Astrocyte (in vitro differentiated cells and primary cell): ENCODE measurements around the gene SPATA9. TPM values are rescaled to one million over a fixed set of nuclear protein-coding genes. Genes with fewer than 3 reads are reported as not detected.

Source experiments
- DNase-seq: peaks from one replicate; pipeline ENCODE4 v3.0.0-alpha.2; 2010; ENCODE audit warnings: low read depth
- FAIRE-seq: peaks from 2 replicates; lab custom pipeline; 2011; peaks lifted over from hg19 to GRCh38; lab: Jason Lieb, UNC
- H2AFZ ChIP-seq: 2 replicates; pipeline ENCODE4 v1.6.0; 2012; ENCODE audit warnings: low read depth, low read length, inconsistent platforms
- H3K27ac ChIP-seq: 2 replicates; pipeline ENCODE4 v1.5.1; 2011; ENCODE audit warnings: low read depth, low read length, inconsistent platforms
- H3K27me3 ChIP-seq: 2 replicates; pipeline ENCODE4 v1.6.0; 2011; ENCODE audit warnings: low read length, inconsistent platforms; ENCODE audit not compliant: insufficient read depth
- H3K36me3 ChIP-seq: 2 replicates; pipeline ENCODE4 v1.5.1; 2011; ENCODE audit warnings: low read length, inconsistent platforms; ENCODE audit not compliant: insufficient read depth
- H3K4me1 ChIP-seq: 2 replicates; pipeline ENCODE4 v1.5.1; 2011; ENCODE audit warnings: low read length, inconsistent platforms; ENCODE audit not compliant: insufficient read depth
- H3K4me2 ChIP-seq: 2 replicates; pipeline ENCODE4 v1.6.0; 2012; ENCODE audit warnings: low read length, inconsistent platforms
- H3K4me3 ChIP-seq: 2 replicates; pipeline ENCODE4 v1.5.1; 2011; ENCODE audit warnings: low read depth, mild to moderate bottlenecking, low read length, inconsistent platforms; ENCODE audit not compliant: insufficient read depth
- H3K79me2 ChIP-seq: 2 replicates; pipeline ENCODE4 v1.6.0; 2012; ENCODE audit warnings: mild to moderate bottlenecking, low read length, inconsistent platforms; ENCODE audit not compliant: insufficient read depth
- H3K9ac ChIP-seq: 2 replicates; pipeline ENCODE4 v1.6.0; 2012; ENCODE audit warnings: mild to moderate bottlenecking, low read length, inconsistent platforms
- H3K9me3 ChIP-seq: 2 replicates; pipeline ENCODE4 v1.5.1; 2012; ENCODE audit warnings: low read depth, mild to moderate bottlenecking, low read length, inconsistent platforms; ENCODE audit not compliant: insufficient read depth
- H4K20me1 ChIP-seq: 2 replicates; pipeline ENCODE4 v1.6.0; 2012; ENCODE audit warnings: low read length, inconsistent platforms; ENCODE audit not compliant: insufficient read depth
- H3K27ac Mint-ChIP-seq: one replicate; pipeline ENCODE4 v1.8.0; 2021; ENCODE audit warnings: mild to moderate bottlenecking, mixed read lengths; ENCODE audit not compliant: unreplicated experiment
- H3K27me3 Mint-ChIP-seq: one replicate; pipeline ENCODE4 v1.8.0; 2021; ENCODE audit warnings: low read depth, mixed read lengths; ENCODE audit not compliant: unreplicated experiment
- H3K36me3 Mint-ChIP-seq: one replicate; pipeline ENCODE4 v1.8.0; 2021; ENCODE audit warnings: low read depth, mixed read lengths; ENCODE audit not compliant: unreplicated experiment
- H3K4me1 Mint-ChIP-seq: one replicate; pipeline ENCODE4 v1.8.0; 2021; ENCODE audit warnings: low read depth, mixed read lengths; ENCODE audit not compliant: unreplicated experiment
- H3K4me3 Mint-ChIP-seq: one replicate; pipeline ENCODE4 v1.8.0; 2021; ENCODE audit warnings: mild to moderate bottlenecking, moderate library complexity, mixed read lengths; ENCODE audit not compliant: unreplicated experiment
- H3K9me3 Mint-ChIP-seq: one replicate; pipeline ENCODE4 v1.8.0; 2021; ENCODE audit warnings: mild to moderate bottlenecking, mixed read lengths; ENCODE audit not compliant: unreplicated experiment
- EZH2 ChIP-seq: IDR thresholded peaks from 2 replicates; pipeline ENCODE4 v1.6.1; 2012; ENCODE audit warnings: mild to moderate bottlenecking, low read length, inconsistent platforms; ENCODE audit not compliant: insufficient read depth
- total RNA-seq: library from RNA; stranded (reverse); gene quantifications from 2 replicates; pipeline ENCODE4 v1.2.1, GENCODE V29; 2021
- TF ChIP-seq, protein P1 (sequence below): IDR thresholded peaks from 2 replicates; pipeline ENCODE4 v1.5.1; 2011; ENCODE audit warnings: low read depth, mild to moderate bottlenecking, inconsistent platforms, low read length, moderate library complexity; ENCODE audit not compliant: insufficient read depth

The SPATA9 gene
- total RNA-seq, 1 donor from 2014 or later, result 0.98 TPM

DNA sequence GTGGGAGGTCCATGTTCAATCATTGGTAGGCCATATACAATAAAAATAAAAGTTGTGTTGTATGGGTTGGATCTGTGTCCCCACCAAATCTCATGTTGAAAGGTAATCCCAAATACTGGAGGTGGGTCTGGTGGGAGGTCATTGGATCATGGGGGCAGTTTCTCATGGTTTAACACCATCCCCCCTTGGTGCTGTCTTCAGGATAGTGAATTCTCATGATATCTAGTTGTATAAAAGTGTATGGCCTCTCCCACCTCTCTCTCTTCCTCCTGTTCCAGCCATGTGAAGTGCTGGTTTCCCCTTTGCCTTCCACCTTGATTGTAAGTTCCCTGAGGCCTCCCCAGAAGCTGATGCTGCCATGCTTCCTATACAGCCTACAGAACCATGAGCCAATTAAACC is 15.1 kb downstream of the SPATA9 start:
- no peak for FAIRE-seq
- Mint-ChIP-seq H3K4me3 (no peak overlapping the region), H3K27ac (no peak overlapping the region), H3K9me3 (no peaks in the 10 kb centered on the region), H3K4me1 (peaks cover 17% of the 10 kb centered on the region), H3K36me3 (no peaks in the 10 kb centered on the region), H3K27me3 (no peaks in the 10 kb centered on the region)
- Histone ChIP-seq H3K27me3 (no peaks in the 10 kb centered on the region), H3K9me3 (no peaks in the 10 kb centered on the region), H3K4me3 (no peak overlapping the region), H3K4me1 (peaks cover 30% of the 10 kb centered on the region), H3K27ac (no peak overlapping the region), H3K9ac (no peak overlapping the region), H2AFZ (no peak overlapping the region), H3K79me2 (no peaks in the 10 kb centered on the region), H3K4me2 (no peak overlapping the region), H4K20me1 (no peaks in the 10 kb centered on the region), H3K36me3 (no peaks in the 10 kb centered on the region)
- DNase-seq, result no peak
- no peak for TF ChIP-seq EZH2
- TF ChIP-seq, protein P1, sequence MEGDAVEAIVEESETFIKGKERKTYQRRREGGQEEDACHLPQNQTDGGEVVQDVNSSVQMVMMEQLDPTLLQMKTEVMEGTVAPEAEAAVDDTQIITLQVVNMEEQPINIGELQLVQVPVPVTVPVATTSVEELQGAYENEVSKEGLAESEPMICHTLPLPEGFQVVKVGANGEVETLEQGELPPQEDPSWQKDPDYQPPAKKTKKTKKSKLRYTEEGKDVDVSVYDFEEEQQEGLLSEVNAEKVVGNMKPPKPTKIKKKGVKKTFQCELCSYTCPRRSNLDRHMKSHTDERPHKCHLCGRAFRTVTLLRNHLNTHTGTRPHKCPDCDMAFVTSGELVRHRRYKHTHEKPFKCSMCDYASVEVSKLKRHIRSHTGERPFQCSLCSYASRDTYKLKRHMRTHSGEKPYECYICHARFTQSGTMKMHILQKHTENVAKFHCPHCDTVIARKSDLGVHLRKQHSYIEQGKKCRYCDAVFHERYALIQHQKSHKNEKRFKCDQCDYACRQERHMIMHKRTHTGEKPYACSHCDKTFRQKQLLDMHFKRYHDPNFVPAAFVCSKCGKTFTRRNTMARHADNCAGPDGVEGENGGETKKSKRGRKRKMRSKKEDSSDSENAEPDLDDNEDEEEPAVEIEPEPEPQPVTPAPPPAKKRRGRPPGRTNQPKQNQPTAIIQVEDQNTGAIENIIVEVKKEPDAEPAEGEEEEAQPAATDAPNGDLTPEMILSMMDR, result no peak

DNA sequence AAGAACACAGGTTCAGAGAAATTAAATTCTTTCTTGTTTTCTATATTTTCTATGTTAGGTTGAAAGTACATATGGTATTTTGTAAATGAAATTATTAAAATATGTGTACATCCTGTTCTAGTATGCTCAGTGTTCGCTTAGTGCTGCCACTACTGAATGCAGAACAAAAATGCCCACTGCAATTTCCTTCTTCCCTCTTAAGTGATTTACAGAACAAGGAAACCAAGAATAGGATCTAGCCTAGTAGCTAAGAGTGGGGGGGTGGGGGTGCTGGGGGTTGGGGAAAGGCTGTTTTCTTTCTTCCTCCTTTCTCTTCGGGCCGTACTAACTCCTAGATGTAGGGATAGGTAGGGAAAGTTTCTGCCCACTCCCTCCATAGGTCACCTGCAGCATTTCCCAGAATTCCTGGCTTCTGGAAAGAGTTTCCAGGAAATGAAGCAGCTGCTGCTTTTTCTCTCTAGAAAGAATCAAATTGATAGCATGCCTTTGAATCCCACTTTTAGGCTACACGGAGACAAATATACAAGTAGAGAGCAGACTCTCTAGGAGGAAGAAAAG is 15.7 kb downstream of the SPATA9 start:
- H4K20me1 ChIP-seq, result no peaks in the 10 kb centered on the region
- FAIRE-seq (no peak), DNase-seq (no peak)
- no peaks in the 10 kb centered on the region for H3K79me2 ChIP-seq
- H2AFZ ChIP-seq, result no peak overlapping the region
- no peak overlapping the region for H3K27ac ChIP-seq
- Mint-ChIP-seq H3K27ac (no peak overlapping the region), H3K36me3 (no peaks in the 10 kb centered on the region), H3K27me3 (no peaks in the 10 kb centered on the region), H3K4me1 (peaks cover 17% of the 10 kb centered on the region), H3K9me3 (no peaks in the 10 kb centered on the region), H3K4me3 (no peak overlapping the region)
- H3K4me1 ChIP-seq, result peaks cover 30% of the 10 kb centered on the region
- H3K27me3 ChIP-seq, result no peaks in the 10 kb centered on the region
- H3K36me3 ChIP-seq, result no peaks in the 10 kb centered on the region
- no peaks in the 10 kb centered on the region for H3K9me3 ChIP-seq
- H3K4me3 ChIP-seq, result no peak overlapping the region
- TF ChIP-seq, protein P1, result no peak
- TF ChIP-seq EZH2, result no peak
- H3K4me2 ChIP-seq, result no peak overlapping the region
- no peak overlapping the region for H3K9ac ChIP-seq

DNA sequence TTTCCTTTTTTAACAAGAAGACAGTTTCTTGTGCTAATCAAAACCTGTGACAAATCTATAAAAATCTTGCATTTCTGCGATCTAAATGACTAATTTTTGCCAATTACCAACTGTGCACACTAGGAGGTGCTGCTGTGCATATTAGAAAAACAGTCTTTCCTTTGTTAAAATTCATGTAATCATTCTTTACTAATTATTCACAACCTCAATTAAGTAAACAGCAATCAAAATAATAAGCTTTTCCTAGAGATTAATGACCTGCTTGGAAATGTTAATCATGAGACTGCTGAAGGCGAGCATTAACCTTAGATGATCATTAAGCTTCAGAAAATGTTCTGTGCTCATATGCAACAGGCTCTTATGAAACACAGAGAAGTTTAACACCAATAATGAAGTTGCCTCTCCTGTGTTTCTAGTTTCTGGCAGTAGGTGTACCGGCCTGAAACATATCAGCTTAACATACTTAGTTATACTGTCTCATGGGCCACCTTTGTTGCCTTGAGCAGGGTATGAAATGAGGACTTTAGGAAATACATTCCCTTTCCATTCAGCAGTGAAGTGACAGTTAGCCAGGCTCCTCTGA is 18.5 kb downstream of the SPATA9 start:
- peak; percentile 33 for DNase-seq
- peak; percentile 85 for FAIRE-seq
- Histone ChIP-seq H4K20me1 (no peaks in the 10 kb centered on the region), H3K36me3 (no peaks in the 10 kb centered on the region), H3K27me3 (no peaks in the 10 kb centered on the region), H3K4me2 (peak overlapping the region; percentile 8), H3K4me1 (peaks cover 15% of the 10 kb centered on the region), H2AFZ (peak overlapping the region; percentile 53), H3K27ac (no peak overlapping the region), H3K79me2 (no peaks in the 10 kb centered on the region), H3K4me3 (no peak overlapping the region), H3K9ac (peak overlapping the region; percentile 7), H3K9me3 (no peaks in the 10 kb centered on the region)
- Mint-ChIP-seq H3K9me3 (no peaks in the 10 kb centered on the region), H3K27me3 (no peaks in the 10 kb centered on the region), H3K27ac (no peak overlapping the region), H3K36me3 (no peaks in the 10 kb centered on the region), H3K4me3 (no peak overlapping the region), H3K4me1 (peaks cover 3% of the 10 kb centered on the region)
- TF ChIP-seq EZH2, result no peak
- TF ChIP-seq, protein P1, result peak; percentile 90
